HG02642 (cell line): ENCODE measurements around the gene NAV2.

Source experiments
- ATAC-seq: cut with Tn5 transposase; IDR thresholded peaks from one replicate; pipeline ENCODE4 v1.9.1; 2021; ENCODE audit warnings: mild to moderate bottlenecking; ENCODE audit not compliant: unreplicated experiment, poor library complexity

NAV2 gene

DNA sequence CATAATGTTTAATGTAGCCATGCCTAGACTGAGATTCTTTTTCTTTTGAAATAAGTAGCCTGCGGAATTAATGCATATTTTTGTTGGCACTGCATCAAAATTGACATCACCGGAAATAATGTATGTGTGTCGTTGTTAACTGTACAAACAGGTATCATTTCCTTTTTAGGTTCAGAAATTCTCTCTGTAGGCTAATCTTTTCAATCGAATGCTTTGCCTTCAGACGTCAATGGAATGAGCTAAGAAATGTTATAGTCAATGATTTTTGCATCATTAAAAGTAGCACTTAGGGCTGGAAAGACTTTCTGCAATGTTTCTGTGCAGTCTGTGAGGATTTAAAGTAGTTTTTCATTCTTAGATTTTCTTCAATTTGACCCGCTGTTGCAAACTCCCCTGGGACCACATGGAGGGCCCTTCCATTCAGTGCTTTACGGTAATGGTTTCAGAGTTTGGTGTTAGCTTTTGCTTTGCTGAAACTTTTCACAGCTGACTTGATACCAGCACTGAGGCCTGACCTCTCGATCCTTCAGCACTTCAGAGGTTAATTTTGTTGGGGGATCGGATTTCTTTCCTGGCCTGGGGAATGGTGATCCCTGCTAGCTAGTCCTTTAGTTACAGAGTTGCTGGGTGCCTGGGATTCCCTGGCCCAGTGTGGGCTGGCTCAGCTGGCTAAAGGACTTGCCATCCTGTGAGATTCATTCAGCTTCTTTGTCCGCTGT lies 309.9 kb downstream of the NAV2 start:
- no peak for ATAC-seq

DNA sequence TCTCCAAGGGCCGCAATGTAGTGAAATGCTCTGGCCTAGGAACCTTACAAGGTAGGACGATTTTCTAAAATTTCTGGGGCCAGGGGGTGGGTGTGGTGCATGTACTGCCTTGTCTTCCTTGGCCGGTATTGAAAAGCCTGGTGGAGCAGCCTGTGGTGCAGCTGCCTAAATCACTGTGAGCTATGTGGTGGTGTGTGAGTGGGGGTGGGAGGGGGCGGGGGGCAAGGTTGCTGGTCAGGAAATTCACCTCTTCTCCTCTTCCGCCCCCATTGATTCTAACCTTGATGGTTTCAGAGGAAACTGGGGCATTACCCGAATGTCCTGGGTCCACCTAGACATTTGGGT lies 310.4 kb downstream of the NAV2 start:
- ATAC-seq, result no peak

DNA sequence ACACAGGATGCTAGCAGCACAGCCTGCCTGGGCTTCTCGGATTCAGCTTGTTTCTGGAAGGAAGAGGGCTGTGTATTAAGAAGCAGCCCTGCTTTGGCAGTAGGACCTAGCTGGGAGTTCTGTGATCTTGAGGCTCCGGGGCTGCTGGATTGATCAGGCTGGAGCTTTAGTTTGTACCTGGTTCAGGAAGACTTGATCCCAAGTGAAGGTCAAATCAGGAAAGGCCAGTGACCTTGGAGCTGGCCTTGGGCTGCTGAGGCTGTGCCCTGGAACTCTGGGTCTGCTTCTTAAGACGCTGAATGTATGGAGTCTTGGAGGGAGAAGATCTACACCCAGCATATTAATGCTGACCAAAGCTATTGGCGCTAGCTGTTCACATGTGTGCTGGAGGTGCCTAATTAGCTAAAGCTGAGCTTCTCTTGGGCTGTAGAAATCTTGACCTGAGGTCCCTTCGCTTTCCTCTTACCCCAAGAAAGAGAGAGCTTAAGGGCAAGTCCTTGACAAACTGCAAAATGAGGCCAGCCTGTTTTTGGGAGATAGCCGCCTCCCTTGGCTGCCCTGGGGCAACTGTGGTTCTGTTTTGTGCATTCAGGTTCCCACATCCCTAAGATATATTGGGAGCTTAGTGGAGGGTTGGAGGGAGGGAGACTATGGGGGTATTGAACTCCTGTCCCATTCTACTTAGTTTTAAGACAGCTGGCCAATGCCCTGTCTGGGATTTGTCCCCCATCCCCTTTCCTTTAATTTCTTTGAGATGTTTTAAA lies 311.7 kb downstream of the NAV2 start:
- ATAC-seq, result no peak

DNA sequence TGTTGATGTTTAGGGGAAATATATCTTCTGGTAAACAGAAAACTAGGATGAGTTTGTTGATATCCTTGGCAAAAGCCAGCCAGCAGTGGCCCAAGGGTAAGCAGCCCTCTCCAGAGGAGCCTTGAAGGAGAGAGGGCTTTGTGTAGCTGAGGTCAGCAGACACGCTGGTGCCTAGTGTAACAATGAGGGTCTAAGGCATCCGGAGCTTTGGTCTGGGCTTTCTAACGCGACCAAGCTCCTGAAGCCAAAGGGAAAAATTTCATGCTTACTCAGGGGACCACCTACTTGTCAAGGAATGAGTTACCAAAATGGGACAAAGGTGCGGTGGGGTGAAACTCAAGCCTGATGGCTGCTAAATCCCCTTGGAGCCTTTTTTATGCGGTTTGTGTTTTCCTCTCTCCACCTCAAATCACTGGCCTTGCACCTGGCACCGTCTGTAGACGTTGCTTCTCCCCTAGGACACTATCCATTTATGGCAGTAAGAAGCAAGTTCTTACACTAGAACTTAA lies 312.7 kb downstream of the NAV2 start:
- ATAC-seq, result no peak

DNA sequence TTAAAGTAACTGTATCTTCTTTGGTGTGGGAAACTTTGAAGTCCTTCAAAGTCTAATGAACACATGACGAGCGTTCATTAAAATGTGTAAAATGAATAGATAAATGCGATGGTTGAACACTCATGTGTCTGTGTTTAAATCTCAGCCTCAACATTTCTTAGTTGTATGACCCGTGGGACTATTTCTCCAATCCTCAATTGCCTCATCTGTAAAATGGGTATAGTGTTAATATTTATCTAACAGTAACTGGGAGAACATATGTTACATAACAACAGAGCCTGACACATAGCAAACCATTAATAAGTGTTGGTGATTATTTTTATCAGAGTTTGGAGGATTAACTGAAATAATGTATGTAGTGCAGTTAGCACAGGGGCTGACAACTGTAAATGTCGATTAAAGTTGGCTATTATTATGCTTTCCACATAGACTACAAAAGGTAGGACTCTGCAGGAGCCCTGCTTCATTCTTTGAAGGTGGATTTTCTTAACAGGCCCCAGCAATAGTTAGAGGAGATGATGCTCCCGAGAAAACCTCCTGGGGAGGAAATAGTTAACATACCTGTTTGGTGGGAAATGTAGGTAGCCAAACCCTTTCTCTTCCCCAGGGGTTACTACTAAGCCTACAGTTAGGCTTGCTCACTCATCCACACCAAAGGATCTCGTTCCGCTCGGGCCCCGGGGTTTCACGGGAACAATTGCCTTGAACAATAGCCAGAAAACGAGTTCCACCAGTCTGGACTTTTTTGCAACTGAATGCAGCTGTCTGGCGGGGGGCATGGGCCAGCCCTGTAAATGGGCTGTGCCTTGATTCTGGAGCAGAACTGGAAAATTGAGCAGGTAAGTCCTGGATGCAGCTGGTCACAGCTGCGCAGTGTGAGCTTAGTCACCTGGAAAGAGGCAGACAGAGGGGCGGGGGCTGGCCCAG lies 314.3 kb downstream of the NAV2 start:
- ATAC-seq, result no peak

DNA sequence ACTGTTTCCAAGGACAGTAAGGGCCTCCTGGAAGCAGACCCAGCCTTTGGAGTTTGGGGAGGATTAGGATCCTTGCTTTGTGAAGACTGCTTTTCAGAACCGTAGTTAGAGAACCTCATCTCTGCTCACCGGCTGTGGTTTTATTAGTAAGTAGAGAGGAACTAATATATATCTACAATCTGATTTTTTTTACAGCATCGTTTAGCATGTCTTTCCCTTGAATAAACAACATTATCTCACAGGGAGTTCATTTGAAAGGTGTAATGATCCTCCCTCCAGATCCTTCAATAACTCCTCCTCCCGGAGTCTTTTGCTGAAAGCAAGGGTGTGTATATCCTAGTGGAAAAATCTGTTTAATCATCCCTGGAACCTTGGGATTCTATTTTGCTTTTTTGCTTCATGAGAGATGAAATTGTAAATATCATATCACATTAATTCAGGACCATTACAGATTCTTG lies 314.9 kb downstream of the NAV2 start:
- ATAC-seq, result no peak

DNA sequence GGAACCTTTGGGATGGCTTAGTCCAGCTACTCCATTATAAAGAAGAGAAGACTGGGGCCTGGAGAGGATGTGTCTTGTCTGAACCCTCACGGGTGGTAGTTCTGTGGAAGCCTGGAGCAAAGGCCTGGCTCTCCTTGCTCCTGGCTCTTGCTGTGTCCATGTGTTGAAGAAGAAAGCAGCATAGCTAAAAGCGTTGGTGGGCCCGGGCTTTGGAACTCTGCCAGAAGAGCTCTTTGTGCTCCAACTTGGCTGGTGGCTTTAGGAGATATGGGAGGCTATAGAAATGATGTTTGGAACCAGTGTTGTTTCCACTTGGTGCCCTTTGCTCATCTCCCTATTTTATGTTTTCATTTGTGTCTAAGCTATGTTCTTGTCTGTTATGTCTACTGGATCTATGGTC lies 316.6 kb downstream of the NAV2 start:
- no peak for ATAC-seq

DNA sequence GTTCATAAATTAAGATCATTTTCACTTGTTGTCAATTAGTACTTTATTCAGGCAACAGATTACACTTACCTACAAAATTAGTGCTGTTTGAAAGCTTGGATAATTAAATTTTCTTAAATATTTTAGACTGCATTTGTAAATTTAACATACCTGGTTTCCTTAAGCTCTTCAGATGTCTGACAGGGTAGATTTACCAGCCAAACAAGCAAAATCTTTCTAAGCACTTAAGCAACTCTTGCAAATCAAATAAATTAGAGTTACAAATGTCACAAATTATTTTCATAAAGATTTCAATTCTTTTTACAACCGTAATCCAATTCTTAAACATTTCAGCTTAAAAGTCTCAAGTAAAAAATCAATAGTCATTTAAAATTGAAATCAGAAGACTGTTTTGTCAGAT lies 317.8 kb downstream of the NAV2 start:
- no peak for ATAC-seq

DNA sequence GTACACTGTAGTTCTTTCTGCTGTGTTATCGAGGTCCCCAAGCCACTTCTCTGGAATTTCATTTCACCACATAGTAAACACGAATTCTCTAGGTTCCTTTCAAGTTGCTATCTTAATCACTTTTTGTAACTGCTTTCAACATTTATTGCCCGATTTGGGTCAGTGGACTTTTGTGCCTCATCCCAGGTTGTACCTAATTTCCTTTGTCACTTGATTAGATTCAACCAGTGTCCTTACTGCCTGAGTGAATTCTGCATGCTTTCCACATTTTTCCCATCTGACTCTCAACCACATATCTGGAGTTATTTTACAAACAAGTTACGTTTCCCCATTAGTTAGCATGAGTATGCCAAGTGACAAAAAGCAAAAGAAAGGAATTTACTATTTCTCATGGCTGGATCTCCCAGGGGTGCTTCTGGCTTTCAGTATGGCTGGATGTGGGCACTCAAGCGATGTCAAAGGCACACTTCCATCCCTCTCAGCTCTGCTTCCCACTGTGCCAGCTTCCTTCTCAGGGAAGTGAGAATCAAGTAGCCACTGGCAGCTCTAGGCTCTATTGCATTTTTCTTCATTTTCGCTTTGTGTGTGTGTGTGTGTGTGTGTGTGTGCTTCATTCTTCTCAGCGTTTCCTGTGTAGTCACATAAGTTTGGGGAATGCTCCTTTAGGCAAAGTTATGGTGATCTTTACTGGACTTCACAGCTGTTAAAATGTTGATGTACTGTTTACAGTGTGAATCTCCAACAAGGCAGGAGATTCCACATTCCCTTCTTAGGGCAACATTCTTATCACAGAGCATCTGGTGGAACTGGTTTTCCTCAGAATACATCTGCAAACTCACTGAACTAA lies 318.7 kb downstream of the NAV2 start:
- no peak for ATAC-seq

DNA sequence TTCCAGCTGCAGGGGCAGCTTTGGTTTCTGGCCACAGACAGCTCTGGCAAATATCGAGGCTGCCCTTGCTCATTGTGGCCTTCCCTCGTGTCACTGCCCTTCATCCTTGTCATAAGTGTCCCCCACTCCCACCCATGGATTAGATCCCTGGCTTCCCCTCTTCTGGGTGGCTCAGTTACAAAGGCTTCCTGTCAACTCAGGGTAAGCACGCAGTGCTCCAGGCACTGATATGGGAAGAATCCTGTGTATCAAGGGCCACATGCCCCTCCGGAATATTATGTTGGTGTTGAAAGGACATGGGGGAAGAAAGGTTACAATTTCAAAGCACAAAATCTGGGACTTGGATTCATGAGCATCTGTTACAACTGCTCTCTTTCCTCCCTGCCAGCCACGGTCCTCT lies 319.5 kb downstream of the NAV2 start:
- ATAC-seq, result no peak

DNA sequence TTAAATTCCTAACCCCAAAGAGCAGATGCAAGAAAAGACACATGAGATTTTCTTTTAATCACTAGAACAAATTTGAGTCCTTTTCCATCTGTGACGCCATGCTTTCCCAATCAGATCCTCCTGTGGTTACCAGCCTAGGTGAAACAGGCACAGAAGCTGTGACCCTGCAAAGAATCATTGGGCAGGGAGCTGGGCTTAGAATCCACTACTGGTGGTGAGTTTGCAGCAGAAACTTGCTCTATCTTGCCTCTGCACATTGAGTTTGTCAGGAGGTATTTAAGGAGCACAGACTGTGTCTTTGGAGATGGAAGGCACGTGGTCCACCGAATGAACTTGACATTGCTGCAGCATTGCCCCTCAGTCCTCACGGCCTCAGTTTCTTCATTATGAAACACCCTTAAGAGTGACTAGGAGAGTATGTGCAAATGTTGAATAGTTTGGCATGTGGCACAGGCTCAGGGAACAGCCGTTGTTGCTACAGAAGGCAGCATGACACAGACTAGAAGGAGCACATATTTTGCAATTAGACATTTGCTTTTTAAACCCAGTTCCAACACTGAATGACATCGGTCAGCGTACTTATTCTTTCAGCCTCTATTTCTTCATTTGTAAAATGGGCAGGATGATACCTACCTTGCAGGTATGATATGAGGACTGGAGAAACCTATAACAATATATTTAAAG lies 320.1 kb downstream of the NAV2 start:
- no peak for ATAC-seq

DNA sequence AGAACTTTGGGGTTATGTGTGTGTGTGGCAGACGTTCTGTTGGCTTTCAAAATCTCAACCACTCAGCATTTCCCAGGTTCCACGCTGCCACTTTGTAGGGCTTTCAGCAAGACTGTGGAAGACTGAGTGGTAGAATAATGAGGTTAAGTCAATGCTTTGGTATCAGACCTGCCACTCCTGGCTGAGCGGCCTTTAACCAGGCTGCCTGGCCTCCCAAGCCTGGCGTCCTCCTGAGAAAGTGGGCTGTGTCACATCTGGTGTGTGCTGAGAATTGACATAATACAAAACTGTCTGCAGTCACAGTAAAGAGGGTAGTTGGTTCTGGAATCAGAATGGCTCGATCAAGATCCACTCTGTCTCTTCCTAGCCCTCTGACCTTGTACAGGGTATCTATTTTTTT lies 321.2 kb downstream of the NAV2 start:
- ATAC-seq, result no peak

DNA sequence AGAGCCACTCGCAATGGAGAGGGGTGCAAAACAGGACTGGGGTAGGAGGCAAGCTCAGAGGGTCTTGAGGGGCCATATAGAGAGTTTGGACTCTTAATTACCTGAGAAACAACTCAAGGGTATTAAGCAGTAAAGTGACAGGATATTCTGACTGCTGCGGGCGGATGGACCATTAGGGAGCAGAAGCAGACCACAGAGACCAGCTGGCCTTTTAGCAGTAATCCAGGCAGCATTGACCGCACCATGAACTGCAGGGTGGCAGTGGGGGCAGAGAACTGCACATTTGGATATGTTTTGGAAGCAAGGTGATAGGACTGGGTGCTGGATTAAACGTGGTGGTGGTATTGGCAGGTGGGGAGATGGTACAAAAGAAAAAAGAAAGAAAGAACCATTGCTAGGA lies 322.3 kb downstream of the NAV2 start:
- no peak for ATAC-seq

DNA sequence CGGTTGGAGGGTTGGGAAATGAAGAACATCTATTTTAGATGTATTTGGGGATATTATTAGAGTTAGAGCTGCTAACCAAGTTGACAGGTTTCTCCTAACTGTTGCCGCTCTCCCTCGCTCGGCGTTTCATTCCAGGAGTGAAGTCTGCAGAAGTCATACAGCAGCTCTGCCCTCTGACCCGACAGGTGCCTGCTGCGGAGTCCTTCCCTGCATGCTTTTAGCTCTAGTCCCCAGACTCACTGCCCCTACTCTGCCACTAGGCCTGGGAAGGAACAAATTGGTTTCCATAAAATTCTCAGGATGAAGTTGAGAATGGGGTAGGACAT lies 322.7 kb downstream of the NAV2 start:
- ATAC-seq, result no peak

DNA sequence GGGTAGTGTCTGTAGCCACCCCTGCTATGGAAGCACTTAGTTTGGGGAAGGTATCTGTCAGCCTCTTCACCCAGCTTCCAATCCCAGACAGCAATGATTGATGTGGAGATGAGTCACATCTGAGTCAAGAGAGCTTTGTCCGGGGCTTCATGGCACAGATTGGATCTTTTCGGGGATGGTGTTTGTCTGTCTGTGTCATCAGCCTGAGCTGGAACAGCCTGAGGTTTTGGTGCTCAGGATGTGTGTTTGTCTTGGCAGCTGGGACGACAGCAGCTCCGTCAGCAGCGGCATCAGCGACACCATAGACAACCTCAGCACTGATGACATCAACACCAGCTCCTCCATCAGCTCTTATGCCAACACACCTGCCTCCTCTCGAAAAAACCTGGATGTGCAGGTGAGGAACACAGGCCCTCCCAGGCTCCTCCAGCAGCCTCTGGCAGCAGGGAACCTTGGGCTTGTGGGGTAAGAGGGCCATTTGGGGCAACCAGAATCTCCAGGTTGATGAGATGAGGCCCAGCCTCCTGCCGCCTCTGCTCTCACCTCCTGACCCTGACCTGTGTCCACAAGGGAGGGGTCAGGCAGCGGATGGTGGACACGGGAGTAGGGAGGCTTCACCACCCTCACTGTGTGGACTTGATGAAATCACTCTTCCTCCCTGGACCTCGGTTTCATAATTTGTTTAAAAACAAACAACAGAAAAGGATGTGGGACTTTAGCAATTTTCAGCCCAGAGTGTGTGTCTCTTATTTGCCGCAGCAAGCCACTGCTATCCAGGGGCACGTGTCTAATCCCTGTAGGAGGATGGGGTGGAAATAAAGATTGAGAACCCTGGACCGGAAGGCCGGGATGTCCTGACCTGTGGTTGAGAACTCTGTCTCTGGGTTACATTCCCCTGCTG lies 323.3 kb downstream of the NAV2 start:
- no peak for ATAC-seq

DNA sequence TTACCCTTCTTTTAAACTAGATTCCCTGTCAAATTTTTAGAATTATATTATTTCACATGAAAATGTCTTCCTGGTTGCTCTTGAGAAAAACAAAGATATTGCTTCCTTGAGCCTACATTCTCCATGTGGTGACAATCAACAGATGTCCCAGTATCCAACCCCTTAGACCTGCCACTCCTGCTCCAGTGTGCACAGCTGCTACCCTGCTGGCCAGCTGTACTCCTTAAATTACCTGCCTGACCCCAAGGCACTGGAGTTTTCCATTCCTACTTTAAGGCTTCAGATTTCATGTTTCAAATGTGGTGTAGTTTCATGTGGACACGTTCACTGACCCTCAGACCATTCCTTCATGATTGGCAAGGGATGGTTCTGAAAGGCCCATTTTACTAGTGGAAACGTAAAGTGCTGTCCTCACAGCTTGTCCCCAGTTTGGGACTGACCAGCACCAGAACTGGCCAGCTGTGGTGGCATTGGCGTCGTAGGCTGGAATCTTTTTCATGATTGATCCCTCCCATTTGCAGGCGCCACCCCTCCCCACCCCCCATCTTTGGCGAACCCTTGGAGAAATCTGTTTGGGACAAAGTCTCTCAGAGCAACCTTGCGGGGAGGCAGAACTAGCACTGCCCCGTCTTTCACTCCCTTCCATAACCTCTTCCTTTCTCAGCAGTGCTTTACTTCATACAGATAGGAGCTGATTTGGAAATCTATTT lies 324.1 kb downstream of the NAV2 start:
- ATAC-seq, result no peak

DNA sequence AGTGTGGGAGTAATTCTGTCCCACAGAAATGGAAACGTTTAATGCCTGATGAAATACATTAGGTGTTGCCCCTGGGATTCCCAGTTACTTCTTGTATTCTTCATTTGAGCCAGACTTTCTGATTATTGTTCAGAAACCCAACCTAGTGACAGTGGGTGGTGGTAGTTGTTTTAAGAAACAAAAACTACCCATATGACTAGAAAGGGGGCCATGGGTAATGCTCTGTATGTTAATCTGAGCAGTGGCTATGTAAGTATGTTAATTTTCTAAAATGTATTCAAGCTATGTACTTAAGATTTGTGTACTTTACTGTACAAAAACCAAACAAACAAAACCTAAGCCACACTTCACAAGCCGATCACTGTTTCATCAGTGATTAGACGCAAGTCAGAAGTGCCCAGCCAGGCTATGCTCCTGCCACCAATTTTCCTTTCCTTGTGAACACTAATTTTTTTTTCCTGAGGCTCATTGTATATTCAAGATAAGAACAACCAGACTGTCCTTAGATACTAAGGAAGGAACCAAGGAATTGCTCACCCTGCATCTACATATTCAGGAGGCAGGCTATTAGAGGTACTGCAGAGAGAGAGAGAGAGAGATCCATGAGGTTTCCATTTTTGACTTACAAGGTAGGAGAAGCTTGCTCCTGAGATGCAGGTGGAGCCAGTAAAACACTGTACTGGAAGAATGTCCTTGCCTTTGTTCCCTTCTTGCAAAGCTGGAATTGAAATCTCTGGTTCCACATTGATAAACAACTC lies 324.9 kb downstream of the NAV2 start:
- ATAC-seq, result peak; percentile 55
